Measurements from ENCODE around the gene RNU5B-1. TPM values are rescaled to one million over a fixed set of nuclear protein-coding genes. Genes with fewer than 3 reads are reported as not detected.

The RNU5B-1 gene
- total and polyA plus RNA-seq, 2 of the 4 experiments (the other 2 are of a cell fraction): not detected

DNA sequence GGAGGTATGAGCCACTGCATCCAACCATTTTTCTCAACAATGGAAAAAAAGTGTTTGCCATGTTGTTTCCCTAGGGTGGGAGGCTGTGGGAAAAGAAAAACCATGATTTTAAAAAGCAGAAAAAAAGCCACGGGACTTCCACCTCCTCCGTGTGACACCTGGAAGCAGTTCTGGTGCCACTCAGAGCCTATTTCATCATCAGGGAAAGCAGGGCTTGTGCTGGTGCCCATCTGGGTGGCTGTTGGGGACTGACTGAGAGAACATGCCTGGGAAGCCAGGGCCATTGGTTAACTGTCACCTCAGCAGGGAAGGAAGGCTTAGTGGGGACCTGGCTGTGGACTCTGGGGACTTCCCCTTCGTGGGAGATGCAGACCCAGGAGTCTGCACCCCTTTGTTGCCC is 7.3 kb downstream of the RNU5B-1 start:
- Histone ChIP-seq H3K56ac (ENCODE audit: extremely low read depth, insufficient read depth, low read length) (no peak overlapping the region), H3K4me3 (ENCODE audit: insufficient read depth, low read depth, low read length) (no peak overlapping the region), H3K9me1 (ENCODE audit: insufficient read depth, low read length) (0 out of 2 replicates have a peak, but pooled peaks cover 3% of the 10 kb centered on the region), H2BK5ac (ENCODE audit: low read depth, low read length, poor library complexity, severe bottlenecking) (no peak overlapping the region), H3K4me2 (ENCODE audit: low read depth, low read length) (no peak overlapping the region), H3K14ac (replicated peaks; ENCODE audit: low read depth, low read length) (no peak overlapping the region), H3K23ac (ENCODE audit: low read depth, low read length) (no peak overlapping the region), H3K27me3 (ENCODE audit: control insufficient read depth, insufficient read depth, low read length) (peaks cover 4% of the 10 kb centered on the region; the same call in 1 of the 2 replicates), H2BK15ac (ENCODE audit: low read depth, low read length) (no peak overlapping the region), H2AK9ac (replicated peaks; ENCODE audit: low read depth, low read length, poor library complexity) (no peak overlapping the region), H2BK20ac (ENCODE audit: low read depth, low read length) (no peak overlapping the region), H2AFZ (replicated peaks; ENCODE audit: low read length, poor library complexity) (no peak overlapping the region), H2BK120ac (ENCODE audit: low read depth, low read length) (no peak overlapping the region), H4K8ac (ENCODE audit: low read depth in 2 of 2, low read length in 2 of 2) (no peak overlapping the region), H4K5ac (ENCODE audit: low read depth, low read length) (no peak overlapping the region), H3K36me3 (ENCODE audit: control insufficient read depth, insufficient read depth, low read length) (no peaks in the 10 kb centered on the region), H2AK5ac (ENCODE audit: low read depth, low read length) (peak overlapping the region; percentile 24; the same call in 1 of the 2 replicates), H3K79me1 (ENCODE audit: low read depth in 1 of 2, low read length in 2 of 2) (no peaks in the 10 kb centered on the region), H4K91ac (ENCODE audit: insufficient read depth, low read depth, low read length) (no peak overlapping the region), H3K9me3 (ENCODE audit: control insufficient read depth, insufficient read depth, low read length) (no peaks in the 10 kb centered on the region), H3K4me1 (ENCODE audit: control insufficient read depth, insufficient read depth, low read length) (peaks cover 11% of the 10 kb centered on the region), H3K27ac (ENCODE audit: insufficient read depth, low read length) (no peak overlapping the region), H3K9ac (ENCODE audit: low read depth, low read length) (no peak overlapping the region), H3K18ac (ENCODE audit: low read depth, low read length) (0 out of 2 replicates have a peak overlapping the region, but pooled peaks have one; percentile 18), H4K20me1 (ENCODE audit: insufficient read depth, low read length) (peaks cover 3% of the 10 kb centered on the region; the same call in 1 of the 2 replicates), H3K4ac (ENCODE audit: low read depth, low read length) (no peak overlapping the region)
- no TSS peak for BruUV-seq (replicated peaks)
- ChIA-PET POLR2A (ENCODE audit: unreplicated experiment) (no interaction called here), CTCF (no interaction called here)
- intact Hi-C loops (cut with micrococcal nuclease) (no loop called here), in situ Hi-C loops (cut with MboI; ENCODE audit: low sequenced_read_pairs) (no loop called here), dilution Hi-C loops (cut with HindIII; ENCODE audit: low sequenced_read_pairs, unreplicated experiment) (no loop called here)
- ATAC-seq (ENCODE audit: low read depth) (no peak), DNase-seq (no peak)
- TF ChIP-seq SMC3 (IDR thresholded peaks at IDR 0.05; ENCODE audit: low read depth, low read length) (no peak), MAZ (IDR thresholded peaks at IDR 0.05; ENCODE audit: borderline replicate concordance, low read depth, low read length) (no peak), RCOR1 (IDR thresholded peaks at IDR 0.05; ENCODE audit: insufficient replicate concordance, low read length) (no peak)
- TF ChIP-seq, protein P1, sequence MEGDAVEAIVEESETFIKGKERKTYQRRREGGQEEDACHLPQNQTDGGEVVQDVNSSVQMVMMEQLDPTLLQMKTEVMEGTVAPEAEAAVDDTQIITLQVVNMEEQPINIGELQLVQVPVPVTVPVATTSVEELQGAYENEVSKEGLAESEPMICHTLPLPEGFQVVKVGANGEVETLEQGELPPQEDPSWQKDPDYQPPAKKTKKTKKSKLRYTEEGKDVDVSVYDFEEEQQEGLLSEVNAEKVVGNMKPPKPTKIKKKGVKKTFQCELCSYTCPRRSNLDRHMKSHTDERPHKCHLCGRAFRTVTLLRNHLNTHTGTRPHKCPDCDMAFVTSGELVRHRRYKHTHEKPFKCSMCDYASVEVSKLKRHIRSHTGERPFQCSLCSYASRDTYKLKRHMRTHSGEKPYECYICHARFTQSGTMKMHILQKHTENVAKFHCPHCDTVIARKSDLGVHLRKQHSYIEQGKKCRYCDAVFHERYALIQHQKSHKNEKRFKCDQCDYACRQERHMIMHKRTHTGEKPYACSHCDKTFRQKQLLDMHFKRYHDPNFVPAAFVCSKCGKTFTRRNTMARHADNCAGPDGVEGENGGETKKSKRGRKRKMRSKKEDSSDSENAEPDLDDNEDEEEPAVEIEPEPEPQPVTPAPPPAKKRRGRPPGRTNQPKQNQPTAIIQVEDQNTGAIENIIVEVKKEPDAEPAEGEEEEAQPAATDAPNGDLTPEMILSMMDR (conservative IDR thresholded peaks at IDR 0.05; ENCODE audit: low read depth, low read length): no peak
- 74% methylated on average over 2 of the region's 3 CpGs; no CpG with 5 or more reads in 1 of the 2 experiments for WGBS, 2 experiments (ENCODE audit: extremely low coverage in 2 of 2, insufficient read length in 1 of 2)
